ENCODE results near the gene HDAC4.

The HDAC4 gene

DNA sequence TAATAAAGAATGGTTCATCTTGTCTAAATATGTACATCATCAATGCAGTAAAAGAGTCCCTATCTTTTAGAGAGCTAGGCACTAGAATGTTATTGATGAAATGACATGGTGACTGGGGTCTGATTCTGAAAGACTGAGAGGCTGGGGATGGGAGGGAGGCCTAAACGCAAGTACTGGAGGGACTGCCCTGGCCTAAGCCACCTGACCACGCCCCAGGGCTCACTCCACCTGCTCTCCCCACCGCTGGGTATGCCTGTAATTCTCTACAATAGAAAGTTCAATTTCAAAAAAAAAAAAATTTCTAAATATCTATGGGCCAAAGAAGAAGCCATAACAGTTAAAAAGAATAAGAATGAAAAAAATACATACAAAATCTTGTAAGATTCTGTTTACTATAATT is 194.0 kb downstream of the HDAC4 start:
- H3K36me3 ChIP-seq (replicated peaks): no peaks in the 10 kb centered on the region
- H3K27ac ChIP-seq: no peak overlapping the region
- TF ChIP-seq, protein P1, sequence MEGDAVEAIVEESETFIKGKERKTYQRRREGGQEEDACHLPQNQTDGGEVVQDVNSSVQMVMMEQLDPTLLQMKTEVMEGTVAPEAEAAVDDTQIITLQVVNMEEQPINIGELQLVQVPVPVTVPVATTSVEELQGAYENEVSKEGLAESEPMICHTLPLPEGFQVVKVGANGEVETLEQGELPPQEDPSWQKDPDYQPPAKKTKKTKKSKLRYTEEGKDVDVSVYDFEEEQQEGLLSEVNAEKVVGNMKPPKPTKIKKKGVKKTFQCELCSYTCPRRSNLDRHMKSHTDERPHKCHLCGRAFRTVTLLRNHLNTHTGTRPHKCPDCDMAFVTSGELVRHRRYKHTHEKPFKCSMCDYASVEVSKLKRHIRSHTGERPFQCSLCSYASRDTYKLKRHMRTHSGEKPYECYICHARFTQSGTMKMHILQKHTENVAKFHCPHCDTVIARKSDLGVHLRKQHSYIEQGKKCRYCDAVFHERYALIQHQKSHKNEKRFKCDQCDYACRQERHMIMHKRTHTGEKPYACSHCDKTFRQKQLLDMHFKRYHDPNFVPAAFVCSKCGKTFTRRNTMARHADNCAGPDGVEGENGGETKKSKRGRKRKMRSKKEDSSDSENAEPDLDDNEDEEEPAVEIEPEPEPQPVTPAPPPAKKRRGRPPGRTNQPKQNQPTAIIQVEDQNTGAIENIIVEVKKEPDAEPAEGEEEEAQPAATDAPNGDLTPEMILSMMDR (IDR thresholded peaks at IDR 0.05; ENCODE audit: low read depth, low read length, missing control alignments): no peak
- in situ Hi-C loops (cut with HindIII; ENCODE audit: low pct_ligation_motif_present, low sequenced_read_pairs): no loop called here
- no peak for DNase-seq
- H3K4me3 ChIP-seq (ENCODE audit: low read depth, low read length): no peak overlapping the region
- H3K27me3 ChIP-seq (replicated peaks): no peaks in the 10 kb centered on the region

DNA sequence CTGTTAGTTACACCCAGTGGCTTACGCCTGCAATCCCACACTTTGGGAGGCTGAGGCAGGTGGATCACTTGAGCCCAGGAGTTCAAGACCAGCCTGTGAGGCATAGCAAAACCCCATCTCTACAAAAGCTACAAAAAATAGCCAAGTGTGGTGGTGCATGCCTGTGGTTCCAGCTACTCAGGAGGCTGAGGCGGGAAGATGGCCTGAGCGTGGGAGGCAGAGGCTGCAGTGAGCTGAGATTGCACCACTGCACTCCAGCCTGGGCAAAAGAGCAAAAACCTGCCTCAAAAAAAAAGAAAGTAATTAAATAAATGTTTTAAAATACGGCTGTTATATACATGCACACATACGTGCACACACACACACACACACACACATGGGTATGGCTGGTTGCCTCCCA is 194.8 kb downstream of the HDAC4 start:
- H3K27me3 ChIP-seq (replicated peaks): no peaks in the 10 kb centered on the region
- TF ChIP-seq, protein P1 (IDR thresholded peaks at IDR 0.05; ENCODE audit: low read depth, low read length, missing control alignments): no peak
- no peaks in the 10 kb centered on the region for H3K36me3 ChIP-seq (replicated peaks)
- no peak overlapping the region for H3K27ac ChIP-seq
- no peak for DNase-seq
- in situ Hi-C loops (cut with HindIII; ENCODE audit: low pct_ligation_motif_present, low sequenced_read_pairs): no loop called here
- no peak overlapping the region for H3K4me3 ChIP-seq (ENCODE audit: low read depth, low read length)

DNA sequence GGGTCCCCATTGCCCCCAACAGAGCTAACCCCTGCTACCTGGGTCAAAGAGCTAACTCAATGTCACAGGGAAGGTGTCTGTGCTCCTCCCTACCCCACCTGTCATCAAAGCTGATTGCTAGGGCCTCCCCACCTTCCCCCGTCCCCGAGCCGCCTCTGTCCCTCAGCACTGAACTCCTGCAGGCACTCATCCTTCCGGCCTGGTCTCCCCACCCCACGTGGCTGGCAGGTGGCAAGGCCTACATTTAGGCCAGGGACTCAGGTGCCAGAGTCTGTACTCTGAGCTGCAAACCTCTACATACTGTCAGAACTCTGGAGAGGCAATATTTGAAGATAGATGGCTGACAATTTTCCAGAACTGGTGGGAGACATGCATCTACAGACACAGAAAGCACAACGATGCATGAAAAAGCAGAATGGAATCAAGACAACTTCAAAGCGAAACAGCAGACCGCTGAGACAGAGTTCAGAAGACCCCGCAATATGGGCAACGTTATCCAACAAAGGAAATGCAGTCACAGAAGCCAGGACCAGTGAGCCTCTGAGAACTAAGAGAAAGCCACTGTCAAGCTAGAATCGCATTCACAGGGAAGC is 195.8 kb downstream of the HDAC4 start:
- in situ Hi-C loops (cut with HindIII; ENCODE audit: low pct_ligation_motif_present, low sequenced_read_pairs): no loop called here
- H3K27me3 ChIP-seq (replicated peaks): no peaks in the 10 kb centered on the region
- H3K4me3 ChIP-seq (ENCODE audit: low read depth, low read length): no peak overlapping the region
- H3K36me3 ChIP-seq (replicated peaks): no peaks in the 10 kb centered on the region
- H3K27ac ChIP-seq: no peak overlapping the region
- TF ChIP-seq, protein P1 (IDR thresholded peaks at IDR 0.05; ENCODE audit: low read depth, low read length, missing control alignments): no peak
- no peak for DNase-seq

DNA sequence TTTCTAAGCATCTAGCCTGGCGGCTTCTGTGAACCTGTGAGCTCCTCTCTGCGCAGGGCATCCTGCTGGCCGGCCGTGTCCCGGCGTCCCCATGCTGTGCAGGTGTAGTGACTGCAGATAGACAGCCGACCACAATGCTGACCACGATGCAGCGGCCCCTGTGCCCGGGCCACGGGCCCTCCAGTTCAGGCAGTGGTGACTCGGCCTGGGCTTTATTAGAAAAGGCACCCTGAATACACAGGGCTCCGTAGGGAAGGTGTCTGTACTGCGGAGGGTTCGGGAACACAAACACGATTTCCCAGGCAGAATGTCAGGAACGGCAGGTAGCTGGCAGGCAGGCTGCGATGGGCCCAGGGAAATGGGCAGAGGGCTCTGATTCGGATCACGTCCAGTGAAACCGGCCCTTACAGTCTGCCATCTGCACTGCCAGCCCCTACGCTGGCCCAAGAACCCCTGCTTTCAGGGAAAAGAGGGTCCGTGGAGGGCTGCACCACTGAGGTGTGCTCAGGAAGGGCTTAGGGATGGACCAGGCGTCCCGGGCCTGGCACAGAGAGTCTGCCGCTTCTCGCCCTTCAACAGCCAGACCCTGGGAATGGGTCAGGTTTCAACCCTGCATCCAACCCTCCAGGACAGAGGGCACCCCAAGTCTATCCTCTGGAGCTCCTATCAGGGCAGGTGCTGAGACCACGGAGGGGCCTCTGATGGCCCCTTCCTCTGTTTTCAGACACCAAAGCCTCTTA is 196.5 kb downstream of the HDAC4 start:
- in situ Hi-C loops (cut with HindIII; ENCODE audit: low pct_ligation_motif_present, low sequenced_read_pairs): no loop called here
- TF ChIP-seq, protein P1 (IDR thresholded peaks at IDR 0.05; ENCODE audit: low read depth, low read length, missing control alignments): no peak
- Histone ChIP-seq H3K4me3 (ENCODE audit: low read depth, low read length) (no peak overlapping the region), H3K27ac (no peak overlapping the region), H3K36me3 (replicated peaks) (no peaks in the 10 kb centered on the region), H3K27me3 (replicated peaks) (no peaks in the 10 kb centered on the region)
- no peak for DNase-seq

DNA sequence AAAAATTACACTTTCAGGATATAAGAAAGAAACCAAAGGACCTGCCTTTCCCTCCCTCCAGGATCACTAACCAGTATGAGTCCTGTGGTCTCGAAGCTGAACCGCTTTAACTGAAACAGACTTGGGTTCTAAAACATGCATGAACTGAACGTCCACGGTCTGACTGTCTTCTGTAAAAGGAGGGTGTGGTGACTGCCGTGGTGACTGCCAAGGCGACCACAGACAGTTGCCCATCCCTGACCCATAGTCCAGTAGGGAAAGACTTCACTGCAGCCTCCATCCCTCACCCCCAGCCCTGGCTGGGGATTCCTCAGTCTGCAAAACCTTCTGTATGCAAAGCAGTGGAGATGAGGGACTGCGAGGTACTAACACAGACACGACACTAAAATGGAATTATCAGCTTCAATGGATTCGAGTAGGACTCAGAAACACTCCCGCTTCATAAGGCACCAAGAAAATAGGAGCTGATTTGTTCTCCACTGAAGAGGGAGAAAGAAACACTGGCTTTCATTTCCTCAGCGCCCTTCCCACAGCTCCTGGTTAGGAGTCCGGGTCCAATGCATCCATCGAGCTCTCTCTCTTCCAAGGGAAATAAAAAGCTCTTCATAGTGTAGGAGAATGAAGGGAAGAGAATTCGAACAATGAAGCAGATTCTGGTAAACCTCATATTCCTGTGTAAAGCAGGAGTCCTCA is 197.2 kb downstream of the HDAC4 start:
- H3K36me3 ChIP-seq (replicated peaks): no peaks in the 10 kb centered on the region
- in situ Hi-C loops (cut with HindIII; ENCODE audit: low pct_ligation_motif_present, low sequenced_read_pairs): no loop called here
- no peak for DNase-seq
- no peaks in the 10 kb centered on the region for H3K27me3 ChIP-seq (replicated peaks)
- TF ChIP-seq, protein P1 (IDR thresholded peaks at IDR 0.05; ENCODE audit: low read depth, low read length, missing control alignments): no peak
- no peak overlapping the region for H3K4me3 ChIP-seq (ENCODE audit: low read depth, low read length)
- H3K27ac ChIP-seq: no peak overlapping the region
